Liver (tissue), 3 donors: ENCODE data around the gene LMNTD2.

Experiments used
- EGR1 ChIP-seq, 2 donors: IDR thresholded peaks; 2 replicates each; pipeline ENCODE4 v1.6.1; 2016 to 2018; ENCODE audit warnings: antibody characterized with exemption in 2 of 2, low read depth in 2 of 2
- FOXA1 ChIP-seq: IDR thresholded peaks from 2 replicates; pipeline ENCODE4 v1.6.1; 2016; ENCODE audit warnings: antibody characterized with exemption
- GABPA ChIP-seq, 2 donors: IDR thresholded peaks in 1 of 2; conservative IDR thresholded peaks in 1 of 2; 2 replicates each; pipeline ENCODE4 v1.6.1; 2016; ENCODE audit warnings: antibody characterized with exemption in 2 of 2, mild to moderate bottlenecking in 1 of 2, moderate library complexity in 1 of 2
- HNF4G ChIP-seq: IDR thresholded peaks from 2 replicates; pipeline ENCODE4 v1.6.1; 2016; ENCODE audit warnings: antibody characterized with exemption
- NR2F2 ChIP-seq: IDR thresholded peaks from 2 replicates; pipeline ENCODE4 v1.6.1; 2016; ENCODE audit warnings: antibody characterized with exemption
- RXRA ChIP-seq, 2 donors: IDR thresholded peaks; 2 replicates each; pipeline ENCODE4 v1.6.1; 2017 to 2018; ENCODE audit warnings: antibody characterized with exemption in 2 of 2, mild to moderate bottlenecking in 1 of 2
- SP1 ChIP-seq: IDR thresholded peaks from 2 replicates; pipeline ENCODE4 v1.6.1; 2018; ENCODE audit warnings: antibody characterized with exemption, mild to moderate bottlenecking
- TAF1 ChIP-seq: conservative IDR thresholded peaks from 2 replicates; pipeline ENCODE4 v1.6.1; 2016; ENCODE audit warnings: antibody characterized with exemption, mild to moderate bottlenecking
- YY1 ChIP-seq: IDR thresholded peaks from 2 replicates; pipeline ENCODE4 v1.6.1; 2016; ENCODE audit warnings: antibody characterized with exemption, mild to moderate bottlenecking
- TF ChIP-seq, protein P1 (sequence below): fragments of 150-350 bp; IDR thresholded peaks from 2 replicates; pipeline ENCODE4 v1.5.1; 2017; ENCODE audit warnings: improper control_type of control experiment, low read depth, low read length; ENCODE audit not compliant: missing input control
- TF ChIP-seq, protein P2 (sequence below): IDR thresholded peaks from 2 replicates; pipeline ENCODE4 v1.6.1; 2016; ENCODE audit warnings: antibody characterized with exemption, mild to moderate bottlenecking
- TF ChIP-seq, protein P3 (sequence below): IDR thresholded peaks from 2 replicates; pipeline ENCODE4 v1.6.1; 2016; ENCODE audit warnings: antibody characterized with exemption
- donor health status: healthy.
- donor health status: healthy.

DNA sequence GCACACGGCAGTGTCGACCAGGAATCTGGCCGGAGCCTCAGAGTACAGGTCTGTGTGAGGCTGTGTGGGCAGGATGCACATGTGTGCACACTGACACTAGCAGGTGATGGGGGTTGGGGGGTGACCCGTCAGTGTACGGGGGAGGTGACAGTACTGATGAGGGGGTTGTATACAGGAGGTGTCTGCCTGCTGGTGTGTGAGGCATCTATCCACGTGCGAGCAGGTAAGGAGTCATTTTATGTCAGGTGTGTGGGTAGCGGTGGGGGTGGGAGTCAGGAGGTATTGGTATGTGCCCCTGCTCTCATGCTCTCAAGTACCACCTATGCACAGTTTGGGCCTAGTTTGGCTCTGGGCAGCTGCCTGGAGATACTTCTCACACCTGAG is 11.3 kb upstream of the LMNTD2 start:
- TF ChIP-seq, protein P1, sequence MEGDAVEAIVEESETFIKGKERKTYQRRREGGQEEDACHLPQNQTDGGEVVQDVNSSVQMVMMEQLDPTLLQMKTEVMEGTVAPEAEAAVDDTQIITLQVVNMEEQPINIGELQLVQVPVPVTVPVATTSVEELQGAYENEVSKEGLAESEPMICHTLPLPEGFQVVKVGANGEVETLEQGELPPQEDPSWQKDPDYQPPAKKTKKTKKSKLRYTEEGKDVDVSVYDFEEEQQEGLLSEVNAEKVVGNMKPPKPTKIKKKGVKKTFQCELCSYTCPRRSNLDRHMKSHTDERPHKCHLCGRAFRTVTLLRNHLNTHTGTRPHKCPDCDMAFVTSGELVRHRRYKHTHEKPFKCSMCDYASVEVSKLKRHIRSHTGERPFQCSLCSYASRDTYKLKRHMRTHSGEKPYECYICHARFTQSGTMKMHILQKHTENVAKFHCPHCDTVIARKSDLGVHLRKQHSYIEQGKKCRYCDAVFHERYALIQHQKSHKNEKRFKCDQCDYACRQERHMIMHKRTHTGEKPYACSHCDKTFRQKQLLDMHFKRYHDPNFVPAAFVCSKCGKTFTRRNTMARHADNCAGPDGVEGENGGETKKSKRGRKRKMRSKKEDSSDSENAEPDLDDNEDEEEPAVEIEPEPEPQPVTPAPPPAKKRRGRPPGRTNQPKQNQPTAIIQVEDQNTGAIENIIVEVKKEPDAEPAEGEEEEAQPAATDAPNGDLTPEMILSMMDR, result no peak
- no peak for TF ChIP-seq SP1
- TF ChIP-seq TAF1, result no peak
- TF ChIP-seq YY1, result no peak
- no peak for TF ChIP-seq RXRA (IDR thresholded peaks at IDR 0.05)
- TF ChIP-seq, protein P2, sequence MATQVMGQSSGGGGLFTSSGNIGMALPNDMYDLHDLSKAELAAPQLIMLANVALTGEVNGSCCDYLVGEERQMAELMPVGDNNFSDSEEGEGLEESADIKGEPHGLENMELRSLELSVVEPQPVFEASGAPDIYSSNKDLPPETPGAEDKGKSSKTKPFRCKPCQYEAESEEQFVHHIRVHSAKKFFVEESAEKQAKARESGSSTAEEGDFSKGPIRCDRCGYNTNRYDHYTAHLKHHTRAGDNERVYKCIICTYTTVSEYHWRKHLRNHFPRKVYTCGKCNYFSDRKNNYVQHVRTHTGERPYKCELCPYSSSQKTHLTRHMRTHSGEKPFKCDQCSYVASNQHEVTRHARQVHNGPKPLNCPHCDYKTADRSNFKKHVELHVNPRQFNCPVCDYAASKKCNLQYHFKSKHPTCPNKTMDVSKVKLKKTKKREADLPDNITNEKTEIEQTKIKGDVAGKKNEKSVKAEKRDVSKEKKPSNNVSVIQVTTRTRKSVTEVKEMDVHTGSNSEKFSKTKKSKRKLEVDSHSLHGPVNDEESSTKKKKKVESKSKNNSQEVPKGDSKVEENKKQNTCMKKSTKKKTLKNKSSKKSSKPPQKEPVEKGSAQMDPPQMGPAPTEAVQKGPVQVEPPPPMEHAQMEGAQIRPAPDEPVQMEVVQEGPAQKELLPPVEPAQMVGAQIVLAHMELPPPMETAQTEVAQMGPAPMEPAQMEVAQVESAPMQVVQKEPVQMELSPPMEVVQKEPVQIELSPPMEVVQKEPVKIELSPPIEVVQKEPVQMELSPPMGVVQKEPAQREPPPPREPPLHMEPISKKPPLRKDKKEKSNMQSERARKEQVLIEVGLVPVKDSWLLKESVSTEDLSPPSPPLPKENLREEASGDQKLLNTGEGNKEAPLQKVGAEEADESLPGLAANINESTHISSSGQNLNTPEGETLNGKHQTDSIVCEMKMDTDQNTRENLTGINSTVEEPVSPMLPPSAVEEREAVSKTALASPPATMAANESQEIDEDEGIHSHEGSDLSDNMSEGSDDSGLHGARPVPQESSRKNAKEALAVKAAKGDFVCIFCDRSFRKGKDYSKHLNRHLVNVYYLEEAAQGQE, result no peak
- TF ChIP-seq EGR1 (IDR thresholded peaks at IDR 0.05; ENCODE audit: low read depth in 2 of 2), result no peak
- TF ChIP-seq, protein P3, sequence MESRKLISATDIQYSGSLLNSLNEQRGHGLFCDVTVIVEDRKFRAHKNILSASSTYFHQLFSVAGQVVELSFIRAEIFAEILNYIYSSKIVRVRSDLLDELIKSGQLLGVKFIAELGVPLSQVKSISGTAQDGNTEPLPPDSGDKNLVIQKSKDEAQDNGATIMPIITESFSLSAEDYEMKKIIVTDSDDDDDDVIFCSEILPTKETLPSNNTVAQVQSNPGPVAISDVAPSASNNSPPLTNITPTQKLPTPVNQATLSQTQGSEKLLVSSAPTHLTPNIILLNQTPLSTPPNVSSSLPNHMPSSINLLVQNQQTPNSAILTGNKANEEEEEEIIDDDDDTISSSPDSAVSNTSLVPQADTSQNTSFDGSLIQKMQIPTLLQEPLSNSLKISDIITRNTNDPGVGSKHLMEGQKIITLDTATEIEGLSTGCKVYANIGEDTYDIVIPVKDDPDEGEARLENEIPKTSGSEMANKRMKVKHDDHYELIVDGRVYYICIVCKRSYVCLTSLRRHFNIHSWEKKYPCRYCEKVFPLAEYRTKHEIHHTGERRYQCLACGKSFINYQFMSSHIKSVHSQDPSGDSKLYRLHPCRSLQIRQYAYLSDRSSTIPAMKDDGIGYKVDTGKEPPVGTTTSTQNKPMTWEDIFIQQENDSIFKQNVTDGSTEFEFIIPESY, result no peak
- TF ChIP-seq NR2F2, result no peak
- TF ChIP-seq FOXA1, result no peak
- TF ChIP-seq GABPA (IDR thresholded peaks at IDR 0.05 in 1 of 2, conservative IDR thresholded peaks at IDR 0.05 in 1 of 2), result no peak
- no peak for TF ChIP-seq HNF4G
